Lung (tissue), 12 donors: ENCODE data around the gene CAMKK2. TPM values are rescaled to one million over a fixed set of nuclear protein-coding genes. Genes with fewer than 3 reads are reported as not detected.

Source experiments
- ATAC-seq: fragments of 200-7000 bp; cut with Tn5 transposase; one replicate; pipeline ENCODE4 v1.9.1; 2020; ENCODE audit warnings: moderate number of reproducible peaks; ENCODE audit not compliant: insufficient read depth, low FRiP score
- DNase-seq, 3 donors: peaks; one replicate each; pipeline ENCODE4 v3.0.0-alpha.2; 2013 to 2017
- H3K27ac ChIP-seq, 2 donors: one replicate each; pipeline ENCODE4 v1.5.1; 2013; ENCODE audit warnings: mild to moderate bottlenecking in 2 of 2, moderate library complexity in 2 of 2, control low read depth in 1 of 2, inconsistent platforms in 1 of 2, low read depth in 1 of 2, low read length in 1 of 2
- H3K27me3 ChIP-seq, 3 donors: one replicate each; pipeline ENCODE4 v1.5.1; 2013; ENCODE audit warnings: low read length in 2 of 3; ENCODE audit not compliant: control insufficient read depth in 3 of 3, insufficient read depth in 3 of 3
- H3K36me3 ChIP-seq, 4 donors: one replicate each; pipeline ENCODE4 v1.5.1; 2013; ENCODE audit warnings: low read length in 4 of 4, mild to moderate bottlenecking in 1 of 4, moderate library complexity in 1 of 4; ENCODE audit not compliant: control insufficient read depth in 4 of 4, insufficient read depth in 4 of 4
- H3K4me1 ChIP-seq, 5 donors: one replicate each; pipeline ENCODE4 v1.5.1; 2013; ENCODE audit warnings: low read length in 5 of 5, mild to moderate bottlenecking in 2 of 5, moderate library complexity in 1 of 5; ENCODE audit not compliant: control insufficient read depth in 5 of 5, insufficient read depth in 5 of 5
- H3K4me3 ChIP-seq: one replicate; pipeline ENCODE4 v1.5.1; 2013; ENCODE audit warnings: mild to moderate bottlenecking, control low read depth, moderate library complexity
- H3K9ac ChIP-seq, 2 donors: one replicate each; pipeline ENCODE4 v1.5.1; 2013; ENCODE audit warnings: low read length in 2 of 2, control low read depth in 1 of 2; ENCODE audit not compliant: insufficient read depth in 1 of 2
- H3K9me3 ChIP-seq, 4 donors: one replicate each; pipeline ENCODE4 v1.5.1; 2013; ENCODE audit warnings: low read length in 3 of 4, mild to moderate bottlenecking in 1 of 4, moderate library complexity in 1 of 4; ENCODE audit not compliant: control insufficient read depth in 4 of 4, insufficient read depth in 3 of 4
- WGBS, 2 donors: extraction: QIAGEN DNeasy Blood & Tissue Kit; methylation state at CpG; one replicate each; pipeline ENCODE4 v1.1.7; 2013; 5-methylcytosine and 5-hydroxymethylcytosine counted together
- polyA plus RNA-seq, 2 donors: library from polyadenylated mRNA; stranded (reverse); fragments of 200-250 nt; gene quantifications; one replicate each; pipeline ENCODE4 v1.2.1, GENCODE V29; 2013
- total RNA-seq, 2 donors: library from RNA; depleted of rRNA in 1 of 2; stranded (reverse); fragments of >200 nt in 1 of 2; gene quantifications; one replicate each; pipeline ENCODE4 v1.2.1, GENCODE V29; 2014 to 2021
- TF ChIP-seq, protein P1 (sequence below): IDR thresholded peaks from 2 replicates; pipeline ENCODE4 v1.5.1; 2012; ENCODE audit warnings: mild to moderate bottlenecking; ENCODE audit errors: control extremely low read depth, extremely low read depth
- donor health status: control.
- donor health status: control.
- donor health status: Bipolar disorder and iron deficiency.
- donor health status: healthy.
- donor health status: DM: yes; HTN: yes; CAD: no.

CAMKK2 gene
- total and polyA plus RNA-seq, 4 donors, result 12.0 to 46.3 (median 36.0) TPM

DNA sequence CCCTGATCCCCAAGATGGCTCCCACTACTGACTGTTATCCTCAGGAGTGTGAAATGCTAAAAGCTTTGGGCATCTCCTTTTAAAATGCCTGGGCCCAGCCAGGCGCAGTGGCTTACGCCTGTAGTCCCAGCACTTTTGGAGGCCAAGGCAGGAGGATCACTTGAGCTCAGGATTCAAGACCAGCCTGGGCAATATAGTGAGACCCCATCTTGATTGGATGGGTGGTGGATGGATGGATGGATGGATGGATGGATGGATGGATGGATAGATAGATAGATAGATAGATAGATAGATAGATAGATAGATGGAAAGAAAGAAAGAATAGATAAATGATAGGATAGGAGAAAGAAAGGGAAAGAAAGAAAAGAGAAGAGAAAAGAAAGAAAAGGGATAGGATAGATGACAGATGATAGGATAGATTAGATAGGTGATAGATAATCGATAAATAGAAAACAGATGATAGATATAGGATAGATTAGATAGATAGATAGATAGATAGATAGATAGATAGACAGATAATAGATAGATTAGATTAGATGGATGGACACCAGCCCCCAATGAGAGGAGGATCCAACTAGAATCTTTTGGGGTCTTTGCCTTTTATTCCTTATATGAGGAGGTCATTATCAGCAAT is 77.0 kb downstream of the CAMKK2 start:
- ATAC-seq (no peak), DNase-seq (no peak)
- Histone ChIP-seq H3K9ac (no peak overlapping the region), H3K36me3 (peaks cover 0 to 28% (median 8%) of the 10 kb centered on the region in 4 donors), H3K27ac (no peak overlapping the region), H3K9me3 (no peaks in the 10 kb centered on the region), H3K4me3 (no peak overlapping the region), H3K4me1 (peaks cover 0 to 5% (median 0%) of the 10 kb centered on the region in 5 donors), H3K27me3 (no peaks in the 10 kb centered on the region)
- WGBS, 2 donors, result 95 to 99% methylated on average over 3 of the region's 3 CpGs
- TF ChIP-seq, protein P1, sequence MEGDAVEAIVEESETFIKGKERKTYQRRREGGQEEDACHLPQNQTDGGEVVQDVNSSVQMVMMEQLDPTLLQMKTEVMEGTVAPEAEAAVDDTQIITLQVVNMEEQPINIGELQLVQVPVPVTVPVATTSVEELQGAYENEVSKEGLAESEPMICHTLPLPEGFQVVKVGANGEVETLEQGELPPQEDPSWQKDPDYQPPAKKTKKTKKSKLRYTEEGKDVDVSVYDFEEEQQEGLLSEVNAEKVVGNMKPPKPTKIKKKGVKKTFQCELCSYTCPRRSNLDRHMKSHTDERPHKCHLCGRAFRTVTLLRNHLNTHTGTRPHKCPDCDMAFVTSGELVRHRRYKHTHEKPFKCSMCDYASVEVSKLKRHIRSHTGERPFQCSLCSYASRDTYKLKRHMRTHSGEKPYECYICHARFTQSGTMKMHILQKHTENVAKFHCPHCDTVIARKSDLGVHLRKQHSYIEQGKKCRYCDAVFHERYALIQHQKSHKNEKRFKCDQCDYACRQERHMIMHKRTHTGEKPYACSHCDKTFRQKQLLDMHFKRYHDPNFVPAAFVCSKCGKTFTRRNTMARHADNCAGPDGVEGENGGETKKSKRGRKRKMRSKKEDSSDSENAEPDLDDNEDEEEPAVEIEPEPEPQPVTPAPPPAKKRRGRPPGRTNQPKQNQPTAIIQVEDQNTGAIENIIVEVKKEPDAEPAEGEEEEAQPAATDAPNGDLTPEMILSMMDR, result no peak

DNA sequence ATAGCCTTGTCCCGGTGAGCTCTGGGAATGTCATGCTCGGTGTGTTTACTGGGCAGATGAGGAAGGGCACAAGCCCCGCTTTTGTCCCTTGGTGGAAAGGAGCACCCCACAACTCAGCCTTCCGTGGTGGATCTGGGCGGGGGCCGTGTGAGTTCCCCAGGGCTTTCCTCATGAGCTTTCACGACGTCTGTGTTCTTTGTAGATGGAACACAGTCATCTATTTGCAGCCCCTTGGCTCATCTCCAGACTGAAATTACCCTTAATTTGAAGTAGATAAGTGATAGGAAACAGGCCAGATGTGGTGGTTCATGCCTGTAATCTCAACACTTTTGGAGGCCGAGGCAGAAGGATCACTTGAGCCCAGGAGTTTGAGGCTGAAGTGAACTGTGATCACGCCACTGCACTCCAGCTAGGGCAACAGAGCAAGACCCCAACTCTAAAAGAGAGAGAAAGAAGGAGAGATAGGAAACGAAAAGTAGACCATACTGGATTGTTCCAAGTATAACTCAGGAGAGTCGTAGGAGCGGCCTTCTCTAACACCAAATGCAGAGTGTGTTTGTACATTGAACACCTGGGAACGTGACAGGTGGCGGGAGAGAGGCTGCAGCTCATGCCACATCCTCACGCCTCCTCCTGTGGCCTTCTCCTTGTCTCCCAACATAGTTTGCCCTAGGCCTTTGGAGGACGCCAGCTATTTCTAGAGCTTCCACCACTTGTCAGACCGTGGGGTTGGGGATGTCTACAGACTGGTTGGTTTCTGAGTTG is 77.7 kb downstream of the CAMKK2 start:
- no peak for DNase-seq
- H3K4me1 ChIP-seq, result peaks cover 0 to 5% (median 0%) of the 10 kb centered on the region in 5 donors
- TF ChIP-seq, protein P1, result no peak
- H3K36me3 ChIP-seq, result peaks cover 0 to 24% (median 6%) of the 10 kb centered on the region in 4 donors
- 93% methylated on average over 18 of the region's 18 CpGs for WGBS, 2 donors
- ATAC-seq, result no peak
- no peak overlapping the region for H3K27ac ChIP-seq
- no peaks in the 10 kb centered on the region for H3K9me3 ChIP-seq
- H3K4me3 ChIP-seq, result no peak overlapping the region
- no peaks in the 10 kb centered on the region for H3K27me3 ChIP-seq
- H3K9ac ChIP-seq, result no peak overlapping the region

DNA sequence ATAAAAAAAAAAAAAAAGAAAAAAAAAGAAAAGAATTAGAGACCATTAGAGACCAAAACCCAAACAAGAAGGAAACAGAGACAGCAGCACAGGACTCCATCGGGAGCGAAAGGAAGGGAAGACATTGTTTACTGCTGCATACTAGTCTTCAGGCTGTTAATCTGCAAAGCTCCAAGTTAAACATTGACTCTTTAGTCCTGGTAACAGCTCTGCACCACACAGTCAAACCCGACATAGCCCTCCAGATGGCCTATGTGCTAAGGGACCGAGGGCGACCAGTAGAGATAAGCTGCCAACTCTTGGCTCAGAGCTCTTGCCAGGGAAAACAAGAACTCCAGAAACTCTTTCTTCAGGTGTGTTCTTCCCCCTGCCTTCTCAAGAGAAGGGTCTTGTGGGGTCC is 78.7 kb downstream of the CAMKK2 start:
- Histone ChIP-seq H3K9me3 (no peaks in the 10 kb centered on the region), H3K4me3 (no peak overlapping the region), H3K4me1 (peaks cover 0 to 5% (median 0%) of the 10 kb centered on the region in 5 donors), H3K9ac (no peak overlapping the region), H3K27ac (no peak overlapping the region), H3K27me3 (no peaks in the 10 kb centered on the region), H3K36me3 (peaks cover 0 to 20% (median 1%) of the 10 kb centered on the region in 4 donors)
- ATAC-seq (no peak), DNase-seq (no peak)
- 88 to 94% methylated on average over 5 of the region's 5 CpGs for WGBS, 2 donors
- TF ChIP-seq, protein P1, result no peak
